ENCODE measurements around the gene LRRC74B.

DNA sequence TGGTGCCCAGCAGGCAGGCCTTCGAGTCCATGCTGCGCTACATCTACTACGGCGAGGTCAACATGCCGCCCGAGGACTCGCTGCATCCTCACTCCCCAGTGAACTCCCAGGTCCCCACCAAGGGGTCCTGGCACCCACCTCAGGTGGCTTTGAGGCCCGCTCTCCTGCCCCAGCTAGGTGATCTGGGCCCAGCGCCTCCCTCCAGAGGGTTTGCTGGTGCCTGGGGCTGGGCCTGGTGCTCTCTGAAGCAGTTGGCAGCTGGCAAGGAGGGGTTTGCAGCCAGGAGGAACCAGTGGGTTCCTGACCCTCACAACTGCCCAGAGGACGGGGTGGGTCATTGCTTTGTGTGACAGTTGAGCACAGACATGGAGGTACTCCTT lies 49.7 kb upstream of the LRRC74B start:
- no peak for TF ChIP-seq POLR2A (IDR thresholded peaks at IDR 0.05)
- TF ChIP-seq, protein P1, sequence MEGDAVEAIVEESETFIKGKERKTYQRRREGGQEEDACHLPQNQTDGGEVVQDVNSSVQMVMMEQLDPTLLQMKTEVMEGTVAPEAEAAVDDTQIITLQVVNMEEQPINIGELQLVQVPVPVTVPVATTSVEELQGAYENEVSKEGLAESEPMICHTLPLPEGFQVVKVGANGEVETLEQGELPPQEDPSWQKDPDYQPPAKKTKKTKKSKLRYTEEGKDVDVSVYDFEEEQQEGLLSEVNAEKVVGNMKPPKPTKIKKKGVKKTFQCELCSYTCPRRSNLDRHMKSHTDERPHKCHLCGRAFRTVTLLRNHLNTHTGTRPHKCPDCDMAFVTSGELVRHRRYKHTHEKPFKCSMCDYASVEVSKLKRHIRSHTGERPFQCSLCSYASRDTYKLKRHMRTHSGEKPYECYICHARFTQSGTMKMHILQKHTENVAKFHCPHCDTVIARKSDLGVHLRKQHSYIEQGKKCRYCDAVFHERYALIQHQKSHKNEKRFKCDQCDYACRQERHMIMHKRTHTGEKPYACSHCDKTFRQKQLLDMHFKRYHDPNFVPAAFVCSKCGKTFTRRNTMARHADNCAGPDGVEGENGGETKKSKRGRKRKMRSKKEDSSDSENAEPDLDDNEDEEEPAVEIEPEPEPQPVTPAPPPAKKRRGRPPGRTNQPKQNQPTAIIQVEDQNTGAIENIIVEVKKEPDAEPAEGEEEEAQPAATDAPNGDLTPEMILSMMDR (IDR thresholded peaks at IDR 0.05) = no peak
